Suprapubic skin (tissue), 4 donors: ENCODE measurements around the gene SMC6.

ENCODE experiments used
- CTCF ChIP-seq, 2 donors: fragments of 200-600 bp in 1 of 2; fragments of 450-650 bp in 1 of 2; sonication (generic) in 1 of 2; IDR thresholded peaks; one replicate each; pipeline ENCODE4 v1.5.1; 2016 to 2019; ENCODE audit warnings: antibody characterized with exemption in 2 of 2, mild to moderate bottlenecking in 1 of 2, moderate library complexity in 1 of 2
- EP300 ChIP-seq: sonication (generic); formaldehyde crosslinking; IDR thresholded peaks from one replicate; pipeline ENCODE4 v1.6.1; 2017; ENCODE audit warnings: antibody characterized with exemption
- POLR2A ChIP-seq, 2 donors: fragments of 450-650 bp; IDR thresholded peaks; one replicate each; pipeline ENCODE4 v1.6.1; 2017; ENCODE audit warnings: antibody characterized with exemption in 2 of 2, mild to moderate bottlenecking in 2 of 2, moderate library complexity in 2 of 2
- POLR2AphosphoS5 ChIP-seq, 3 donors: sonication (generic); formaldehyde crosslinking; IDR thresholded peaks; one replicate each; pipeline ENCODE4 v1.6.1; 2017; ENCODE audit warnings: antibody characterized with exemption in 3 of 3

- no peak for TF ChIP-seq CTCF (IDR thresholded peaks at IDR 0.05)
- no peak for TF ChIP-seq EP300
- TF ChIP-seq POLR2A (IDR thresholded peaks at IDR 0.05), result no peak
- no peak for TF ChIP-seq POLR2AphosphoS5 (IDR thresholded peaks at IDR 0.05)
Observed at GRCh38 chr2:17728210-17728609, 25.4 kb downstream of the SMC6 start.
